GM18517 (cell line): ENCODE data around the gene SKOR1.

ENCODE experiments used
- ATAC-seq: cut with Tn5 transposase; IDR thresholded peaks from one replicate; pipeline ENCODE4 v1.9.1; 2021; ENCODE audit warnings: mild to moderate bottlenecking, moderate library complexity; ENCODE audit not compliant: unreplicated experiment

SKOR1 gene

DNA sequence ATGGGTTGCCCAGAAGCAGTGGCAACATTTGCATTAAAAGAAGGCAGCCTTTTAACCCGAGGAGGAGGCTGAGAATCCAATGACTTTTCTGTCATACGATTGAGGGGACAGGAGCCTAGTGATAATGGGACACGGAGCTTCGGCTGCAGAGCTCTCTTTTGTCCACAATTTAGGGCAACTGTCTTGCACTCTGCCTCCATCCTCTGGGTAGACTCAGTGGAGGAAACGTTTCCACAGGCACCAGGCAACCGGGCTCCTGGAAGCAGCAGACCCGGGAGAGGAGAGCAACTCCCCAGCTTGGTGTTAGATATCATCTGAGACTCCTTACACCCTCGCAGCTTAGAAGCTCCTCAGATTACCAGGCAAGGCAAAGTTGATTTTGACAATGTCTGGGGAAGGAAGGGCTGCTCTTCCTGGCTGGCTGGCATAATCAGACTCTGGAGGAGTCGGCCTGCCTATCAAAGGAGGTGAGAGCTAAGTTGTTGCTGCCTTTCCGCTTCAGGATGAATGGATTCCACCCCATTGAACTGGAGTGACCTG lies 58.0 kb downstream of the SKOR1 start:
- no peak for ATAC-seq

DNA sequence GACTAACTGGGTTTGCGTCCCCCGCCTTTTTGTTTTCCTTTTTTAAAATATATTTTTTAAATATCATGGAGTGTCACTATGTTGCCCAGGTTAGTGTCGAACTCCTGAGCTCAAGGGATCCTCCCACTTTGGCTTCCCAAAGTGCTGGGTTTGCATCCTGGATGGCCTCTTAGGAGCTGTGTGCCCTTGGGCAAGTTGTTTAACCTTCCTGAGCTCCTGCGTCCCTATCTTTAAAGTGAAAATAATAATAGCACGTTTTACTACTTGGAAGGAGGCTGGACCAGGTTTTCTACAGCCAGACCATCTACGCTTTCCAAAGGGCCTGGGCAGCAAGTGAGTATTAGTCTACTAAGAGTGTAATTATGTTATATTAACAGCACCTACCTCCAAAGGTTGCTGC lies 58.7 kb downstream of the SKOR1 start:
- ATAC-seq: no peak
